DOHH2 (cell line): ENCODE measurements around the gene ARRB2.
"Not testable (repeated sequence)": the region's sequence is repeated elsewhere in the genome, so short reads cannot be mapped to it uniquely, and the experiment has no call there.

Source experiments
- H3F3A ChIP-seq: fragments of 200-600 bp; sonication (generic), shearing (Covaris generic); 2 replicates; pipeline ENCODE4 v1.6.0; 2016; ENCODE audit warnings: antibody characterized with exemption, mild to moderate bottlenecking; ENCODE audit not compliant: control insufficient read depth, insufficient read depth
- H3K27ac ChIP-seq: fragments of 200-600 bp; sonication (generic); 2 replicates; pipeline ENCODE4 v1.5.1; 2014; ENCODE audit warnings: low read depth, mild to moderate bottlenecking, low read length, moderate library complexity
- H3K27me3 ChIP-seq: fragments of 200-600 bp; sonication (generic); 2 replicates; pipeline ENCODE4 v1.6.1; 2014; ENCODE audit warnings: mild to moderate bottlenecking, low read length, mixed read lengths; ENCODE audit not compliant: control insufficient read depth
- H3K36me3 ChIP-seq: fragments of 200-600 bp; sonication (generic); 2 replicates; pipeline ENCODE4 v1.6.1; 2014; ENCODE audit warnings: mild to moderate bottlenecking, low read length, moderate library complexity, mixed read lengths; ENCODE audit not compliant: control insufficient read depth
- H3K4me1 ChIP-seq: fragments of 200-600 bp; sonication (generic); 2 replicates; pipeline ENCODE4 v1.6.1; 2014; ENCODE audit warnings: mild to moderate bottlenecking, low read length, mixed read lengths; ENCODE audit not compliant: control insufficient read depth
- H3K4me2 ChIP-seq: fragments of 200-600 bp; sonication (generic); 2 replicates; pipeline ENCODE4 v1.6.0; 2014; ENCODE audit warnings: mild to moderate bottlenecking, low read length, moderate library complexity
- H3K4me3 ChIP-seq: fragments of 200-600 bp; sonication (generic); 2 replicates; pipeline ENCODE4 v1.5.1; 2014; ENCODE audit warnings: mild to moderate bottlenecking, low read length, mixed read lengths
- H3K79me2 ChIP-seq: fragments of 200-600 bp; sonication (generic); 2 replicates; pipeline ENCODE4 v1.6.1; 2014; ENCODE audit warnings: mild to moderate bottlenecking, low read length, mixed read lengths; ENCODE audit not compliant: control insufficient read depth
- H3K9me2 ChIP-seq: fragments of 200-600 bp; sonication (generic); replicated peaks from 2 replicates; pipeline ENCODE4 v1.6.1; 2014; ENCODE audit warnings: mild to moderate bottlenecking, low read length, mixed read lengths; ENCODE audit not compliant: control insufficient read depth
- H3K9me3 ChIP-seq: fragments of 200-600 bp; sonication (generic); 2 replicates; pipeline ENCODE4 v1.6.1; 2014; ENCODE audit warnings: antibody characterized with exemption, low read length, mixed read lengths; ENCODE audit not compliant: control insufficient read depth, insufficient read depth
- H4K20me1 ChIP-seq: fragments of 200-600 bp; sonication (generic); 2 replicates; pipeline ENCODE4 v1.6.0; 2014; ENCODE audit warnings: low read depth, mild to moderate bottlenecking, antibody characterized with exemption, low read length, moderate library complexity; ENCODE audit not compliant: control insufficient read depth, insufficient read depth
- EZH2phosphoT487 ChIP-seq: fragments of 200-600 bp; sonication (generic); IDR thresholded peaks from 2 replicates; pipeline ENCODE4 v1.6.1; 2017; ENCODE audit warnings: borderline replicate concordance, mild to moderate bottlenecking, antibody characterized with exemption, low read length, moderate library complexity, mixed read lengths
- TF ChIP-seq, protein P1 (sequence below): fragments of 200-600 bp; sonication (generic); IDR thresholded peaks from one replicate; pipeline ENCODE4 v1.5.1; 2014; ENCODE audit warnings: antibody characterized with exemption, mild to moderate bottlenecking, low read depth, low read length; ENCODE audit not compliant: poor library complexity, severe bottlenecking

The ARRB2 gene

DNA sequence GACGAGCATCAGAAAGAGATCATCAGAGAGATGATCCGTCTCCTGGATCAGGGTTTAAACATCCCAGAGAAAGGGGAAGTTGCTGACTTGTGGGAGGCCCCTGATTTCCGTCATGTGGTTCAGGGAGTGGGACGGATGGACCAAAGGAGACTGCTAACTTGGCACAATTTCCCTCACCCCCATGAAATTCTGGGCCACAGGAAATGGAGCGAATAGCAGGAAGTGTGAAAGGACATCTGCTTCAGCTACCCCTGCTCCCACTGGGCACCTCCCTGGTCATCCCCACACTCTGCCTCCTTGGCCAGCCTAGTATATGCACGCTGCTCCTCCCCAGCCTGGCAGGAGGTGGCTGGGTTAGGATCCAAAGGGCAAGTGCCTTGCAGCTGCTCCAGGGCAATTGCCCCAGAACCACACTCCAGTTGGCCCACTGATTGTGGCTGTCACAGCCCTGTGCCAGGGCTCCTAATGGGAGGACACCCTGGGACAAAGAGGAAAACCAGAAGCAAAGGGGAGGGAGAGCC lies 1.3 kb downstream of the ARRB2 start:
- Histone ChIP-seq H3K4me1 (peaks cover 28% of the 10 kb centered on the region), H3K4me2 (peak overlapping the region; percentile 99), H3K4me3 (peak overlapping the region; percentile 92), H3K9me2 (no peaks in the 10 kb centered on the region), H4K20me1 (no peaks in the 10 kb centered on the region; the same call in 1 of the 2 replicates), H3K79me2 (peaks cover 21% of the 10 kb centered on the region), H3F3A (peaks cover 9% of the 10 kb centered on the region; the same call in 1 of the 2 replicates), H3K27me3 (no peaks in the 10 kb centered on the region), H3K27ac (peak overlapping the region; percentile 62), H3K36me3 (peaks cover 7% of the 10 kb centered on the region), H3K9me3 (peaks cover 3% of the 10 kb centered on the region; the same call in 1 of the 2 replicates)
- TF ChIP-seq, protein P1, sequence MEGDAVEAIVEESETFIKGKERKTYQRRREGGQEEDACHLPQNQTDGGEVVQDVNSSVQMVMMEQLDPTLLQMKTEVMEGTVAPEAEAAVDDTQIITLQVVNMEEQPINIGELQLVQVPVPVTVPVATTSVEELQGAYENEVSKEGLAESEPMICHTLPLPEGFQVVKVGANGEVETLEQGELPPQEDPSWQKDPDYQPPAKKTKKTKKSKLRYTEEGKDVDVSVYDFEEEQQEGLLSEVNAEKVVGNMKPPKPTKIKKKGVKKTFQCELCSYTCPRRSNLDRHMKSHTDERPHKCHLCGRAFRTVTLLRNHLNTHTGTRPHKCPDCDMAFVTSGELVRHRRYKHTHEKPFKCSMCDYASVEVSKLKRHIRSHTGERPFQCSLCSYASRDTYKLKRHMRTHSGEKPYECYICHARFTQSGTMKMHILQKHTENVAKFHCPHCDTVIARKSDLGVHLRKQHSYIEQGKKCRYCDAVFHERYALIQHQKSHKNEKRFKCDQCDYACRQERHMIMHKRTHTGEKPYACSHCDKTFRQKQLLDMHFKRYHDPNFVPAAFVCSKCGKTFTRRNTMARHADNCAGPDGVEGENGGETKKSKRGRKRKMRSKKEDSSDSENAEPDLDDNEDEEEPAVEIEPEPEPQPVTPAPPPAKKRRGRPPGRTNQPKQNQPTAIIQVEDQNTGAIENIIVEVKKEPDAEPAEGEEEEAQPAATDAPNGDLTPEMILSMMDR = no peak
- no peak for TF ChIP-seq EZH2phosphoT487

DNA sequence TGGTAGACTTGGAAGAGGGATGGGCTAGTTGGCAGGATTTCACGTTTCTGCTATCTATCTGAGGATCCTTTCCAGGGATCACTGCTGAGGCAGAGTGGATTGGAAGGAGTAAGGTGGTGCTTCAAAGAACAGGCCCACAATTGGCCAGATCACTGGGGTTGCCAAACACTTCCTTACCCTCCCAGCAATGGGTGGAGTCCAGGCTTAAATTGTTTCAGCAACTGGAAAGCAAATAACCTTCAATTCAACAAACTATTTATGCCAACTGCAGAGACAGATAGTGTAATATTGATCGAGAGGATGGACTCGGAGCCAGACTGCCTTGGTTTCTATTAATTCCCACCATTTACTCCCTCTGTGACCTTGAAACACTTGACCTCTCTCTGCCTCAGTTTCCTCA lies 2.1 kb downstream of the ARRB2 start:
- no peak overlapping the region for H3K4me2 ChIP-seq
- peaks cover 9% of the 10 kb centered on the region; the same call in 1 of the 2 replicates for H3F3A ChIP-seq
- H3K9me2 ChIP-seq = no peaks in the 10 kb centered on the region
- H3K27ac ChIP-seq = no peak overlapping the region
- peaks cover 28% of the 10 kb centered on the region for H3K4me1 ChIP-seq
- H3K79me2 ChIP-seq = peaks cover 21% of the 10 kb centered on the region
- TF ChIP-seq, protein P1 = no peak
- TF ChIP-seq EZH2phosphoT487 = no peak
- no peak overlapping the region for H3K4me3 ChIP-seq
- H3K27me3 ChIP-seq = no peaks in the 10 kb centered on the region
- H3K36me3 ChIP-seq = peaks cover 13% of the 10 kb centered on the region
- H3K9me3 ChIP-seq = peaks cover 3% of the 10 kb centered on the region; the same call in 1 of the 2 replicates
- H4K20me1 ChIP-seq = no peaks in the 10 kb centered on the region; the same call in 1 of the 2 replicates

DNA sequence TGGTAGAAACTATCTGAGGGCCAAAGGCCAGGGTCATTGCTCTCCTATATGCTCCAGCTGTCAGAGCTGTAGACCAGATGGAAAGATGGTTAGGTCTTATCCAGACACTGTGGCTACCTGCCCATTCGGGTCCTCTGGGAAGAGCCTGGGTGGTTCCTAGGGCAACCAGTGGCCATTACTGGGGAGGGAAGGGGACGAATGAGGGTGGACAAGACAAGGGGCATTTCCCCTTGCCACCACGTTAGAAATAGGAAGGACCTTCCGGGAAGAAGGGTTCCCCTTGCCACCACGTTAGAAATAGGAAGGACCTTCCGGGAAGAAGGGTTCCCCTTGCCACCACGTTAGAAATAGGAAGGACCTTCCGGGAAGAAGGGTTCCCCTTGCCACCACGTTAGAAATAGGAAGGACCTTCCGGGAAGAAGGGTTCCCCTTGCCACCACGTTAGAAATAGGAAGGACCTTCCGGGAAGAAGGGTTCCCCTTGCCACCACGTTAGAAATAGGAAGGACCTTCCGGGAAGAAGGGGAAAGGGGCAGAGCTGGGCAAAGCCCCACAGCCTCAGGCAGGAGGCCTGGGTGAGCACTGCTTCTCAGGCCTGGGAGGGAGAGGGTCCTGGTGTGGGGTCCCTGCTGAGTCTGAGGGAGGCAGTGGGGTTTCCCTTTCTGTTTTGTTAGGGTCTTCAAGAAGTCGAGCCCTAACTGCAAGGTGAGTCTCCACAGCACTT lies 4.1 kb downstream of the ARRB2 start:
- not testable (repeated sequence) for H3K4me3 ChIP-seq, H3K27me3 ChIP-seq, H4K20me1 ChIP-seq, H3K9me2 ChIP-seq, H3F3A ChIP-seq, H3K9me3 ChIP-seq, H3K27ac ChIP-seq
- Histone ChIP-seq H3K36me3 (peaks cover 22% of the 10 kb centered on the region), H3K4me1 (peaks cover 28% of the 10 kb centered on the region), H3K79me2 (peaks cover 21% of the 10 kb centered on the region), H3K4me2 (peak overlapping the region; percentile 14)

DNA sequence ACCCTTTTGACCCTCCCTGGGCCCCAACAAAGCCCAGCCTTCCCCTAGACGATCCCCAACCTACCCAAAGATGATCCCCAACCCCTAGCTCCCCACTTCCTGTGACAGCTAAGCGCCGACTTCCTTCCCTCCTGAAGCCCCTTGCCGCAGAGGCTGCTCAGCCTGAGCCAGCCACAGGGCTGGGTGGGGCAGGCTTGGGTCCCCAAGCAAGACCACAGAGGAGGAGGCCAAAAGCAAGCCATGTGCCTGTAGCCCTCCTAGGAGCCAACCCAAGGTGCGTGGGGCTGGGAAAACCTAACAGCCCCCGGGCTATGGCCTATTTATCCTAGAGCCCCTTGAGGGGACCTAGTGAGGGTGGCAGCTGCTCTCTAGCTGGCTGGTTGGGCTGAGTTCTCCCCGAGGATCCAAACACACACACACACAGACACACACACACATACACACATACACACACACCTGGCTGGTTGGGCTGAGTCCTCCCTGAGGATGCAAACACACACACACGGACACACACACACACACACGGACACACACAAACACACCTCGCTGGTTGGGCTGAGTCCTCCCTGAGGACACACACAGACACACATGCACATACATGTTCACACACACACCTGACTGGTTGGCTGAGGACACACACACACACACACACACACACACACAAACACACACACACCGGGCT lies 4.8 kb downstream of the ARRB2 start:
- H3F3A ChIP-seq = peaks cover 6% of the 10 kb centered on the region; the same call in 1 of the 2 replicates
- peaks cover 24% of the 10 kb centered on the region for H3K4me1 ChIP-seq
- no peak for TF ChIP-seq EZH2phosphoT487
- TF ChIP-seq, protein P1 = no peak
- H3K9me3 ChIP-seq = no peaks in the 10 kb centered on the region
- no peaks in the 10 kb centered on the region; the same call in 1 of the 2 replicates for H4K20me1 ChIP-seq
- H3K9me2 ChIP-seq = no peaks in the 10 kb centered on the region
- no peak overlapping the region for H3K4me3 ChIP-seq
- H3K4me2 ChIP-seq = peak overlapping the region; percentile 14
- H3K36me3 ChIP-seq = peaks cover 26% of the 10 kb centered on the region
- peaks cover 21% of the 10 kb centered on the region for H3K79me2 ChIP-seq
- no peaks in the 10 kb centered on the region for H3K27me3 ChIP-seq
- no peak overlapping the region for H3K27ac ChIP-seq
